H1 (cell line): Measurements from ENCODE around the gene TAT. TPM values are rescaled to one million over a fixed set of nuclear protein-coding genes. Genes with fewer than 3 reads are reported as not detected.
A peak's percentile ranks its signal among the peaks of the same experiment; 100 is the strongest.

Experiments used
- CTCF ChIA-PET: fragments of 300-600 bp; sonication (Branson Sonifier 250); formaldehyde crosslinking; loops from one replicate; lab custom pipeline; 2021; ENCODE audit not compliant: partially characterized antibody; lab: Charles Lee
- POLR2A ChIA-PET: fragments of 300-600 bp; sonication (Branson Sonifier 250); formaldehyde crosslinking; loops from one replicate; lab custom pipeline; 2021; ENCODE audit warnings: inconsistent platforms; ENCODE audit not compliant: partially characterized antibody; lab: Charles Lee
- DNase-seq, 2 experiments: peaks; one replicate each; pipeline versions ENCODE4 v3.0.0 to v3.0.0-alpha.2; 2010 to 2022; ENCODE audit warnings: low spot score in 2 of 2, low read depth in 1 of 2, mixed read lengths in 1 of 2
- FAIRE-seq: peaks from 2 replicates; lab custom pipeline; 2011; peaks lifted over from hg19 to GRCh38; lab: Jason Lieb, UNC
- H2AFZ ChIP-seq: 2 replicates; pipeline ENCODE4 v1.8.1; 2012; ENCODE audit warnings: low read length, inconsistent platforms
- H2AK5ac ChIP-seq: 2 replicates; pipeline ENCODE4 v1.6.1; 2013; ENCODE audit warnings: low read depth, low read length
- H2BK120ac ChIP-seq: replicated peaks from 2 replicates; pipeline ENCODE3; 2013; ENCODE audit warnings: low read depth, low read length, inconsistent platforms
- H2BK12ac ChIP-seq: 2 replicates; pipeline ENCODE4 v1.6.1; 2013; ENCODE audit warnings: low read depth, low read length
- H2BK15ac ChIP-seq: 2 replicates; pipeline ENCODE4 v1.6.1; 2013; ENCODE audit warnings: low read length
- H2BK20ac ChIP-seq: 2 replicates; pipeline ENCODE4 v1.6.1; 2013; ENCODE audit warnings: low read length
- H2BK5ac ChIP-seq: 2 replicates; pipeline ENCODE4 v1.6.1; 2013; ENCODE audit warnings: low read depth, low read length
- H3K14ac ChIP-seq: 2 replicates; pipeline ENCODE4 v1.6.1; 2013; ENCODE audit warnings: inconsistent platforms; ENCODE audit not compliant: insufficient read length
- H3K18ac ChIP-seq: 2 replicates; pipeline ENCODE4 v1.6.1; 2013; ENCODE audit warnings: low read length; ENCODE audit errors: extremely low read depth
- H3K23ac ChIP-seq: 2 replicates; pipeline ENCODE4 v1.6.1; 2013; ENCODE audit warnings: inconsistent platforms; ENCODE audit not compliant: insufficient read length
- H3K23me2 ChIP-seq: 2 replicates; pipeline ENCODE4 v1.6.1; 2013; ENCODE audit warnings: low read depth, low read length
- H3K27ac ChIP-seq: 2 replicates; pipeline ENCODE4 v1.6.1; 2011; ENCODE audit warnings: low read depth, low read length, inconsistent platforms
- H3K27me3 ChIP-seq, 4 experiments: replicated peaks in 1 of 4; 1 replicate in 1 of 4; 2 replicates in 3 of 4; pipeline versions ENCODE4 v1.6.1 to v1.8.1; 2011 to 2013; ENCODE audit warnings: low read length in 3 of 4, mild to moderate bottlenecking in 3 of 4, inconsistent platforms in 2 of 4, mixed read lengths in 2 of 4, moderate library complexity in 1 of 4; ENCODE audit not compliant: control insufficient read depth in 3 of 4, insufficient read depth in 3 of 4; ENCODE audit errors: extremely low read depth in 1 of 4
- H3K36me3 ChIP-seq, 4 experiments: 2 replicates each; pipeline versions ENCODE4 v1.6.1 to v1.8.1; 2011 to 2013; ENCODE audit warnings: mild to moderate bottlenecking in 4 of 4, low read length in 3 of 4, moderate library complexity in 2 of 4, control low read depth in 1 of 4, inconsistent platforms in 1 of 4; ENCODE audit not compliant: insufficient read depth in 4 of 4, control insufficient read depth in 2 of 4
- H3K4ac ChIP-seq: replicated peaks from 2 replicates; pipeline ENCODE3; 2013; ENCODE audit warnings: low read length, low read depth, mixed read lengths, inconsistent platforms; ENCODE audit not compliant: insufficient read length
- H3K4me1 ChIP-seq, 4 experiments: replicated peaks in 1 of 4; 1 replicate in 1 of 4; 2 replicates in 3 of 4; pipeline versions ENCODE4 v1.6.1 to v1.8.1; 2011 to 2013; ENCODE audit warnings: low read length in 3 of 4, inconsistent platforms in 2 of 4, mixed read lengths in 1 of 4; ENCODE audit not compliant: insufficient read depth in 4 of 4, control insufficient read depth in 3 of 4
- H3K4me2 ChIP-seq, 2 experiments: 2 replicates each; pipeline versions ENCODE4 v1.6.1 to v1.8.1; 2011 to 2013; ENCODE audit warnings: low read depth in 2 of 2, low read length in 2 of 2, control low read depth in 1 of 2, inconsistent platforms in 1 of 2, mild to moderate bottlenecking in 1 of 2; ENCODE audit not compliant: insufficient read depth in 1 of 2
- H3K4me3 ChIP-seq, 4 experiments: fragments of 200-600, 300-600 bp in 1 of 4; sonication (generic), shearing (Covaris generic), sonication (Bioruptor Twin) in 1 of 4; 2 replicates each; pipeline versions ENCODE4 v1.5.1 to v1.8.1; 2011 to 2016; ENCODE audit warnings: low read length in 4 of 4, low read depth in 3 of 4, control low read depth in 2 of 4, inconsistent platforms in 2 of 4, mild to moderate bottlenecking in 2 of 4, mixed read lengths in 1 of 4, moderate library complexity in 1 of 4; ENCODE audit not compliant: insufficient read depth in 2 of 4; ENCODE audit errors: extremely low read depth in 1 of 4
- H3K56ac ChIP-seq: replicated peaks from 2 replicates; pipeline ENCODE3; 2013; ENCODE audit warnings: low read depth, mild to moderate bottlenecking, mixed read lengths, low read length, inconsistent platforms; ENCODE audit not compliant: insufficient read length
- H3K79me1 ChIP-seq: 2 replicates; pipeline ENCODE4 v1.6.1; 2013; ENCODE audit warnings: low read depth, low read length, control low read depth
- H3K79me2 ChIP-seq, 2 experiments: 2 replicates each; pipeline versions ENCODE4 v1.6.1 to v1.8.1; 2012 to 2013; ENCODE audit warnings: low read length in 2 of 2, mild to moderate bottlenecking in 2 of 2, inconsistent platforms in 1 of 2; ENCODE audit not compliant: insufficient read depth in 2 of 2, control insufficient read depth in 1 of 2
- H3K9ac ChIP-seq, 4 experiments: replicated peaks in 1 of 4; 1 replicate in 1 of 4; 2 replicates in 3 of 4; pipeline versions ENCODE4 v1.6.1 to v1.8.1; 2011 to 2013; ENCODE audit warnings: low read depth in 3 of 4, low read length in 3 of 4, control low read depth in 2 of 4, mild to moderate bottlenecking in 2 of 4, moderate library complexity in 2 of 4, inconsistent platforms in 1 of 4; ENCODE audit errors: extremely low read depth in 1 of 4
- H3K9me3 ChIP-seq, 2 experiments: 2 replicates each; pipeline versions ENCODE4 v1.6.1 to v1.8.1; 2012 to 2013; ENCODE audit warnings: mild to moderate bottlenecking in 2 of 2, moderate library complexity in 2 of 2, control low read depth in 1 of 2, inconsistent platforms in 1 of 2, low read depth in 1 of 2, low read length in 1 of 2, mixed read lengths in 1 of 2; ENCODE audit not compliant: insufficient read depth in 2 of 2
- H4K20me1 ChIP-seq, 2 experiments: replicated peaks in 1 of 2; 2 replicates each; pipeline versions ENCODE3 to v1.8.1; 2011 to 2013; ENCODE audit warnings: inconsistent platforms in 2 of 2, low read length in 2 of 2, mild to moderate bottlenecking in 1 of 2; ENCODE audit not compliant: insufficient read depth in 2 of 2, control insufficient read depth in 1 of 2
- H4K5ac ChIP-seq: 2 replicates; pipeline ENCODE4 v1.6.1; 2013; ENCODE audit warnings: low read length, low read depth, mixed read lengths, inconsistent platforms; ENCODE audit not compliant: insufficient read length
- H4K8ac ChIP-seq: 2 replicates; pipeline ENCODE4 v1.8.0; 2013; ENCODE audit warnings: mild to moderate bottlenecking, moderate library complexity, low read length, inconsistent platforms; ENCODE audit not compliant: insufficient read depth; ENCODE audit errors: extremely low read depth
- H4K91ac ChIP-seq: replicated peaks from 2 replicates; pipeline ENCODE3; 2013; ENCODE audit warnings: low read length, mixed read lengths, inconsistent platforms; ENCODE audit not compliant: insufficient read length
- BACH1 ChIP-seq: IDR thresholded peaks from 2 replicates; pipeline ENCODE4 v1.6.1; 2012; ENCODE audit warnings: low read length, improper control_type of control experiment
- CEBPB ChIP-seq: IDR thresholded peaks from 2 replicates; pipeline ENCODE4 v1.6.1; 2012; ENCODE audit warnings: low read depth, low read length
- HDAC2 ChIP-seq, 2 experiments: fragments of 300-600 bp in 1 of 2; sonication (generic) in 1 of 2; IDR thresholded peaks; 2 replicates each; pipeline ENCODE4 v1.6.1; 2011 to 2012; ENCODE audit warnings: low read depth in 2 of 2, low read length in 2 of 2, mild to moderate bottlenecking in 2 of 2, moderate library complexity in 2 of 2, borderline replicate concordance in 1 of 2, inconsistent platforms in 1 of 2
- KDM4A ChIP-seq: IDR thresholded peaks from one replicate; pipeline ENCODE4 v1.7.1; 2012; ENCODE audit warnings: low read depth, mild to moderate bottlenecking, moderate library complexity, low read length, inconsistent platforms; ENCODE audit not compliant: severe bottlenecking
- MAFK ChIP-seq: IDR thresholded peaks from 2 replicates; pipeline ENCODE4 v1.6.1; 2012; ENCODE audit warnings: low read depth, mild to moderate bottlenecking, improper control_type of control experiment, low read length
- PHF8 ChIP-seq: fragments of 200-600 bp; sonication (generic); conservative IDR thresholded peaks from 2 replicates; pipeline ENCODE4 v1.7.1; 2012; ENCODE audit warnings: low read depth, mild to moderate bottlenecking, inconsistent platforms, low read length, moderate library complexity
- POLR2A ChIP-seq, 2 experiments: IDR thresholded peaks; 1 replicate in 1 of 2; 2 replicates in 1 of 2; pipeline ENCODE4 v1.6.1; 2011; ENCODE audit warnings: low read depth in 2 of 2, low read length in 2 of 2, mild to moderate bottlenecking in 2 of 2; ENCODE audit errors: control extremely low read depth in 1 of 2
- POU5F1 ChIP-seq: IDR thresholded peaks from 2 replicates; pipeline ENCODE4 v1.6.1; 2011; ENCODE audit warnings: low read depth, mild to moderate bottlenecking, low read length, moderate library complexity
- SP4 ChIP-seq: IDR thresholded peaks from 2 replicates; pipeline ENCODE4 v1.6.1; 2012; ENCODE audit warnings: low read length, inconsistent platforms
- TAF7 ChIP-seq: optimal IDR thresholded peaks from 2 replicates; pipeline ENCODE3; 2011; ENCODE audit warnings: low read depth, mild to moderate bottlenecking, inconsistent platforms, low read length, moderate library complexity, borderline replicate concordance
- ZNF274 ChIP-seq: IDR thresholded peaks from 2 replicates; pipeline ENCODE4 v1.7.0; 2012; ENCODE audit warnings: low read length, borderline replicate concordance; ENCODE audit errors: extremely low read depth
- WGBS, 2 experiments: shearing (Covaris generic) in 1 of 2; methylation state at CpG; one replicate each; pipeline versions ENCODE4 v1.1.6 to v1.1.7; 2013 to 2015; ENCODE audit warnings: low lambda C conversion rate in 2 of 2, mixed read lengths in 2 of 2, inconsistent platforms in 1 of 2, low coverage in 1 of 2, missing lambda C conversion rate in 1 of 2; ENCODE audit not compliant: insufficient replicate concordance in 2 of 2, insufficient coverage in 1 of 2, insufficient read length in 1 of 2; ENCODE audit errors: extremely low coverage in 1 of 2, missing lambda C conversion rate in 1 of 2; 5-methylcytosine and 5-hydroxymethylcytosine counted together
- polyA plus RNA-seq, 7 experiments: library from polyadenylated mRNA; depleted of rRNA in 3 of 7; stranded (reverse) in 5 of 7; unstranded in 2 of 7; fragments of >200 nt in 5 of 7; fragments of 200-250 nt in 2 of 7; gene quantifications; 1 replicate in 5 of 7; 2 replicates in 1 of 7; 4 replicates in 1 of 7; pipeline versions ENCODE4 v1.2.1 to v1.2.3, GENCODE V29; 2011 to 2013; ENCODE audit warnings: missing spikeins in 2 of 7, mixed read lengths in 2 of 7
- total RNA-seq: library from RNA; stranded (reverse); fragmentation: NEBNext Ultra II Directional; extraction: Animal tissue kit (Norgen Biotek cat#: 25700); gene quantifications from 2 replicates; pipeline ENCODE4 v1.2.1, GENCODE V29; 2021

Gene TAT
- total and polyA plus RNA-seq, 2 of the 8 experiments (the other 6 are each of a cell fraction or from before 2014, with no cell fraction given) = 0.03 TPM; not detected in 1

- Histone ChIP-seq H2AFZ (no peak within 1 kb of the TSS), H3K23me2 (peaks cover 8% of the 10 kb centered on the region), H3K4me2 (peak within 1 kb of the TSS; percentile 67 to 75), H2AK5ac (no peak within 1 kb of the TSS), H2BK20ac (no peak within 1 kb of the TSS), H3K56ac (peak within 1 kb of the TSS; percentile 54), H3K9ac (peak within 1 kb of the TSS; percentile 74 to 90 (median 84)), H3K14ac (no peak within 1 kb of the TSS), H3K79me1 (no peaks in the 10 kb centered on the region; the same call in none of the 2 replicates), H3K4me3 (peak within 1 kb of the TSS; percentile 86 to 99 (median 92)), H2BK120ac (no peak within 1 kb of the TSS), H3K79me2 (peaks cover 0 to 16% of the 10 kb centered on the region in 2 experiments; a peak in 2 of 4 replicates), H4K91ac (no peak within 1 kb of the TSS), H3K18ac (peak within 1 kb of the TSS; percentile 83), H2BK15ac (no peak within 1 kb of the TSS), H3K36me3 (peaks cover 2 to 19% (median 9%) of the 10 kb centered on the region in 4 experiments; a peak in 6 of 8 replicates), H3K4me1 (peaks cover 0 to 12% (median 6%) of the 10 kb centered on the region in 4 experiments; a peak in 6 of 7 replicates), H3K9me3 (no peaks in the 10 kb centered on the region), H2BK5ac (peak within 1 kb of the TSS; percentile 71; the same call in 1 of the 2 replicates), H4K5ac (peak within 1 kb of the TSS; percentile 86), H4K8ac (peak within 1 kb of the TSS; percentile 93; the same call in 1 of the 2 replicates), H3K27me3 (no peaks in the 10 kb centered on the region), H4K20me1 (no peaks in the 10 kb centered on the region), H3K4ac (peak within 1 kb of the TSS; percentile 73), H3K27ac (peak within 1 kb of the TSS; percentile 86; the same call in 1 of the 2 replicates), H2BK12ac (peak within 1 kb of the TSS; percentile 39; the same call in 1 of the 2 replicates), H3K23ac (no peak within 1 kb of the TSS)
- POLR2A ChIA-PET = interaction anchor here (0.7 to 1.0 kb wide), 7 partner anchors 10 to 236 kb away, joined by 3 to 8 read pairs (median 3); partner anchors contain the start of gene CHST4
- CTCF ChIA-PET = no interaction called here
- WGBS, 2 experiments = 2% methylated on average over 56 of the region's 98 CpGs; no CpG with 5 or more reads in 1 of the 2 experiments
- DNase-seq (peak; percentile 70 to 99), FAIRE-seq (no peak)
- peak; percentile 69 to 82 for TF ChIP-seq POLR2A (IDR thresholded peaks at IDR 0.05; ENCODE audit: control extremely low read depth in 1 of 2, low read depth in 2 of 2, low read length in 2 of 2)
- no peak for TF ChIP-seq ZNF274
- no peak for TF ChIP-seq POU5F1
- peak; percentile 90 for TF ChIP-seq TAF7
- TF ChIP-seq PHF8 = peak; percentile 69
- peak; percentile 69 for TF ChIP-seq KDM4A
- TF ChIP-seq BACH1 = no peak
- no peak for TF ChIP-seq CEBPB
- TF ChIP-seq HDAC2 (IDR thresholded peaks at IDR 0.05; ENCODE audit: borderline replicate concordance in 1 of 2, low read depth in 2 of 2, low read length in 2 of 2) = 0 out of 4 replicates have a peak, but pooled peaks of 1 of the 2 experiments have one; percentile 8
- TF ChIP-seq SP4 = no peak
- no peak for TF ChIP-seq MAFK
Observed at GRCh38 chr16:71626018-71626857, 49.3 kb upstream of the TAT start, which contains the start of gene MARVELD3. TSS of gene MARVELD3 (plus strand) at chr16:71626184. CDS start at chr16:71626230, 46 bp downstream.
